PC-3 (cell line): ENCODE results near the gene TP53I13. TPM values are rescaled to one million over a fixed set of nuclear protein-coding genes. Genes with fewer than 3 reads are reported as not detected.

Source experiments
- ATAC-seq: fragments of 200-7000 bp; cut with Tn5 transposase; 2 replicates; pipeline ENCODE4 v1.9.1; 2020; ENCODE audit warnings: mild to moderate bottlenecking, moderate library complexity
- BruUV-seq: library from RNA; stranded (reverse); fragments of 400-500 nt; replicated peaks from 2 replicates; lab custom pipeline; 2021; lab: Mats Ljungman, UMichigan
- CTCF ChIA-PET: fragments of 300-600 bp; sonication (Branson Sonifier 250); formaldehyde crosslinking; loops from one replicate; lab custom pipeline; 2022; ENCODE audit warnings: antibody characterized with exemption; lab: Charles Lee
- POLR2A ChIA-PET: fragments of 300-600 bp; sonication (Branson Sonifier 250); formaldehyde crosslinking; loops from one replicate; lab custom pipeline; 2022; ENCODE audit warnings: antibody characterized with exemption; ENCODE audit not compliant: unreplicated experiment; lab: Charles Lee
- DNase-seq: peaks from one replicate; pipeline ENCODE4 v3.0.0-alpha.2; 2015
- H2AFZ ChIP-seq: fragments of 300-600 bp; sonication (generic); 2 replicates; pipeline ENCODE4 v1.6.0; 2016; ENCODE audit warnings: antibody characterized with exemption, low read length
- H3F3A ChIP-seq: fragments of 300-600 bp; sonication (generic); one replicate; pipeline ENCODE4 v1.6.0; 2017; ENCODE audit warnings: antibody characterized with exemption, low read length, control low read depth, mild to moderate bottlenecking; ENCODE audit not compliant: unreplicated experiment
- H3K27ac ChIP-seq: fragments of 300-600 bp; sonication (generic); 2 replicates; pipeline ENCODE4 v1.5.1; 2016; ENCODE audit warnings: mild to moderate bottlenecking, low read length
- H3K27me3 ChIP-seq: fragments of 300-600 bp; sonication (generic); 2 replicates; pipeline ENCODE4 v1.6.1; 2016; ENCODE audit warnings: low read length, mixed read lengths
- H3K36me3 ChIP-seq: fragments of 300-600 bp; sonication (generic); 2 replicates; pipeline ENCODE4 v1.6.1; 2016; ENCODE audit warnings: low read depth, mixed run types, low read length, mixed read lengths
- H3K4me1 ChIP-seq: fragments of 300-600 bp; sonication (generic); 2 replicates; pipeline ENCODE4 v1.5.1; 2016; ENCODE audit warnings: low read length; ENCODE audit not compliant: insufficient read depth
- H3K4me2 ChIP-seq: fragments of 300-600 bp; sonication (generic); 2 replicates; pipeline ENCODE4 v1.6.0; 2016; ENCODE audit warnings: low read length
- H3K4me3 ChIP-seq: fragments of 300-600 bp; sonication (generic); 2 replicates; pipeline ENCODE4 v1.5.1; 2016; ENCODE audit warnings: mild to moderate bottlenecking, low read length, mixed read lengths
- H3K79me2 ChIP-seq: fragments of 300-600 bp; sonication (generic); 2 replicates; pipeline ENCODE4 v1.6.1; 2017; ENCODE audit warnings: low read length, mixed read lengths
- H3K9ac ChIP-seq: fragments of 300-600 bp; sonication (generic); 2 replicates; pipeline ENCODE4 v1.6.0; 2016; ENCODE audit warnings: mild to moderate bottlenecking, low read length
- H3K9me2 ChIP-seq: fragments of 300-600 bp; sonication (generic); replicated peaks from 2 replicates; pipeline ENCODE4 v1.6.1; 2016; ENCODE audit warnings: mixed run types, low read length, mixed read lengths
- H3K9me3 ChIP-seq: fragments of 300-600 bp; sonication (generic); 2 replicates; pipeline ENCODE4 v1.6.1; 2016; ENCODE audit warnings: low read length, mixed read lengths
- H4K20me1 ChIP-seq: fragments of 300-600 bp; sonication (generic); 2 replicates; pipeline ENCODE4 v1.6.1; 2016; ENCODE audit warnings: low read length, mixed read lengths
- EZH2 ChIP-seq: fragments of 300-600 bp; sonication (generic); IDR thresholded peaks from one replicate; pipeline ENCODE4 v1.6.1; 2017; ENCODE audit warnings: antibody characterized with exemption, mild to moderate bottlenecking, low read length; ENCODE audit not compliant: unreplicated experiment
- EZH2phosphoT487 ChIP-seq: fragments of 300-600 bp; sonication (generic); IDR thresholded peaks from 2 replicates; pipeline ENCODE4 v1.6.1; 2018; ENCODE audit warnings: mild to moderate bottlenecking, antibody characterized with exemption, low read length, borderline replicate concordance
- intact Hi-C: fragments of 100-400 bp; cut with micrococcal nuclease; formaldehyde crosslinking; loops from 2 replicates; pipeline ENCODE4 v1.9.0; 2023
- total RNA-seq: library from RNA; depleted of rRNA; stranded (reverse); fragments of >200 nt; gene quantifications from 2 replicates; pipeline ENCODE4 v1.2.3, GENCODE V29; 2014
- TF ChIP-seq, protein P1 (sequence below): fragments of 300-600 bp; sonication (generic); conservative IDR thresholded peaks from 2 replicates; pipeline ENCODE4 v1.5.1; 2017; ENCODE audit warnings: antibody characterized with exemption, low read depth, mild to moderate bottlenecking, low read length

The TP53I13 gene
- total RNA-seq, 1 experiment from 2014 or later: 45.0 TPM

- no peak for ATAC-seq
- H3K79me2 ChIP-seq: no peaks in the 10 kb centered on the region
- POLR2A ChIA-PET: no interaction called here
- H3K9me2 ChIP-seq: no peaks in the 10 kb centered on the region
- no peaks in the 10 kb centered on the region for H4K20me1 ChIP-seq
- BruUV-seq: no TSS peak
- no peaks in the 10 kb centered on the region for H3K4me1 ChIP-seq
- intact Hi-C loops: no loop called here
- CTCF ChIA-PET: no interaction called here
- H3K27ac ChIP-seq: no peak overlapping the region
- H3K9me3 ChIP-seq: no peaks in the 10 kb centered on the region
- TF ChIP-seq, protein P1, sequence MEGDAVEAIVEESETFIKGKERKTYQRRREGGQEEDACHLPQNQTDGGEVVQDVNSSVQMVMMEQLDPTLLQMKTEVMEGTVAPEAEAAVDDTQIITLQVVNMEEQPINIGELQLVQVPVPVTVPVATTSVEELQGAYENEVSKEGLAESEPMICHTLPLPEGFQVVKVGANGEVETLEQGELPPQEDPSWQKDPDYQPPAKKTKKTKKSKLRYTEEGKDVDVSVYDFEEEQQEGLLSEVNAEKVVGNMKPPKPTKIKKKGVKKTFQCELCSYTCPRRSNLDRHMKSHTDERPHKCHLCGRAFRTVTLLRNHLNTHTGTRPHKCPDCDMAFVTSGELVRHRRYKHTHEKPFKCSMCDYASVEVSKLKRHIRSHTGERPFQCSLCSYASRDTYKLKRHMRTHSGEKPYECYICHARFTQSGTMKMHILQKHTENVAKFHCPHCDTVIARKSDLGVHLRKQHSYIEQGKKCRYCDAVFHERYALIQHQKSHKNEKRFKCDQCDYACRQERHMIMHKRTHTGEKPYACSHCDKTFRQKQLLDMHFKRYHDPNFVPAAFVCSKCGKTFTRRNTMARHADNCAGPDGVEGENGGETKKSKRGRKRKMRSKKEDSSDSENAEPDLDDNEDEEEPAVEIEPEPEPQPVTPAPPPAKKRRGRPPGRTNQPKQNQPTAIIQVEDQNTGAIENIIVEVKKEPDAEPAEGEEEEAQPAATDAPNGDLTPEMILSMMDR: no peak
- TF ChIP-seq EZH2phosphoT487 (no peak), EZH2 (no peak)
- H3K4me3 ChIP-seq: no peak overlapping the region
- no peaks in the 10 kb centered on the region for H3K27me3 ChIP-seq
- H2AFZ ChIP-seq: no peak overlapping the region
- no peak for DNase-seq
- no peaks in the 10 kb centered on the region for H3K36me3 ChIP-seq
- H3F3A ChIP-seq: no peaks in the 10 kb centered on the region
- H3K4me2 ChIP-seq: no peak overlapping the region
- H3K9ac ChIP-seq: no peak overlapping the region
Measured at GRCh38 chr17:29546085-29546484, 22.4 kb upstream of the TP53I13 start.

GRCh38 chr17:29546830-29547229 lies 21.7 kb upstream of the TP53I13 start:
- Histone ChIP-seq H2AFZ (no peak overlapping the region), H3K9ac (no peak overlapping the region), H3K79me2 (no peaks in the 10 kb centered on the region), H3K36me3 (no peaks in the 10 kb centered on the region), H3K4me1 (no peaks in the 10 kb centered on the region), H4K20me1 (no peaks in the 10 kb centered on the region), H3K9me3 (no peaks in the 10 kb centered on the region), H3K9me2 (no peaks in the 10 kb centered on the region), H3K4me3 (no peak overlapping the region), H3F3A (no peaks in the 10 kb centered on the region), H3K4me2 (no peak overlapping the region), H3K27ac (no peak overlapping the region), H3K27me3 (no peaks in the 10 kb centered on the region)
- no TSS peak for BruUV-seq
- ChIA-PET POLR2A (no interaction called here), CTCF (no interaction called here)
- ATAC-seq (no peak), DNase-seq (no peak)
- TF ChIP-seq EZH2phosphoT487: no peak
- TF ChIP-seq, protein P1: no peak
- TF ChIP-seq EZH2: no peak
- intact Hi-C loops: no loop called here

- no peaks in the 10 kb centered on the region for H3K27me3 ChIP-seq
- H3K9me2 ChIP-seq: no peaks in the 10 kb centered on the region
- H3K4me1 ChIP-seq: no peaks in the 10 kb centered on the region
- H4K20me1 ChIP-seq: no peaks in the 10 kb centered on the region
- no peak for DNase-seq
- ATAC-seq: no peak
- no peak overlapping the region for H3K4me2 ChIP-seq
- no peak overlapping the region for H3K27ac ChIP-seq
- BruUV-seq: no TSS peak
- ChIA-PET POLR2A (no interaction called here), CTCF (no interaction called here)
- H3K36me3 ChIP-seq: no peaks in the 10 kb centered on the region
- H3K9me3 ChIP-seq: no peaks in the 10 kb centered on the region
- no peak overlapping the region for H3K4me3 ChIP-seq
- intact Hi-C loops: no loop called here
- H2AFZ ChIP-seq: no peak overlapping the region
- H3K9ac ChIP-seq: no peak overlapping the region
- no peaks in the 10 kb centered on the region for H3K79me2 ChIP-seq
- TF ChIP-seq EZH2phosphoT487: no peak
- no peak for TF ChIP-seq EZH2
- TF ChIP-seq, protein P1: no peak
- H3F3A ChIP-seq: no peaks in the 10 kb centered on the region
Measured at GRCh38 chr17:29549177-29549923, 19.2 kb upstream of the TP53I13 start.
